Lower leg skin (tissue), 3 donors: ENCODE data around the gene NEO1.

Experiments used
- POLR2A ChIP-seq, 2 donors: fragments of 450-650 bp; IDR thresholded peaks; one replicate each; pipeline ENCODE4 v1.6.1; 2016 to 2017; ENCODE audit warnings: antibody characterized with exemption in 2 of 2, mild to moderate bottlenecking in 1 of 2, moderate library complexity in 1 of 2
- TF ChIP-seq, protein P1 (sequence below), 3 donors: fragments of 450-650 bp; IDR thresholded peaks; one replicate each; pipeline ENCODE4 v1.5.1; 2016; ENCODE audit warnings: antibody characterized with exemption in 3 of 3, mild to moderate bottlenecking in 3 of 3, moderate library complexity in 2 of 3

DNA sequence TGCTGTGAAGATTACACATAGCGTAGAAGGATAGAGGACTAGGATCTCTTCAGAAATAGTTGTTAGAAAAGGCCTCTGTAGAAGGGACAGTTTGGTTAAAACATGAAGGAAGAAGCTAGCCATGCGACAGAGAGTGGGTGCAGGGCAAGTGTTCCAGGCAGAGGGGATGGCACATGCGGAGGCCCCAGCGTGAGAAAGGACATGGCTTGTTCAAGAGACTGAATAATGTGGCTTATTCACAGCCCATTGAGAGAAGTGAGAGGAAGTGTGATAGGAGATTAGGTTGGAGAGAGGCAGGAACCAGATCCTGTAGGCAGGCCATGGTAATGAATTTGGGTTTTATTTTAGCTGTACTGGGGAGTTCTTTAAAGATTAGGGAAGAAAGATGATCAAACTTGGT is 56.4 kb downstream of the NEO1 start:
- TF ChIP-seq, protein P1, sequence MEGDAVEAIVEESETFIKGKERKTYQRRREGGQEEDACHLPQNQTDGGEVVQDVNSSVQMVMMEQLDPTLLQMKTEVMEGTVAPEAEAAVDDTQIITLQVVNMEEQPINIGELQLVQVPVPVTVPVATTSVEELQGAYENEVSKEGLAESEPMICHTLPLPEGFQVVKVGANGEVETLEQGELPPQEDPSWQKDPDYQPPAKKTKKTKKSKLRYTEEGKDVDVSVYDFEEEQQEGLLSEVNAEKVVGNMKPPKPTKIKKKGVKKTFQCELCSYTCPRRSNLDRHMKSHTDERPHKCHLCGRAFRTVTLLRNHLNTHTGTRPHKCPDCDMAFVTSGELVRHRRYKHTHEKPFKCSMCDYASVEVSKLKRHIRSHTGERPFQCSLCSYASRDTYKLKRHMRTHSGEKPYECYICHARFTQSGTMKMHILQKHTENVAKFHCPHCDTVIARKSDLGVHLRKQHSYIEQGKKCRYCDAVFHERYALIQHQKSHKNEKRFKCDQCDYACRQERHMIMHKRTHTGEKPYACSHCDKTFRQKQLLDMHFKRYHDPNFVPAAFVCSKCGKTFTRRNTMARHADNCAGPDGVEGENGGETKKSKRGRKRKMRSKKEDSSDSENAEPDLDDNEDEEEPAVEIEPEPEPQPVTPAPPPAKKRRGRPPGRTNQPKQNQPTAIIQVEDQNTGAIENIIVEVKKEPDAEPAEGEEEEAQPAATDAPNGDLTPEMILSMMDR (IDR thresholded peaks at IDR 0.05) = no peak
- no peak for TF ChIP-seq POLR2A (IDR thresholded peaks at IDR 0.05)
